GM18520 (cell line): ENCODE results near the gene MYO1C.
"Not testable (repeated sequence)": the region's sequence is repeated elsewhere in the genome, so short reads cannot be mapped to it uniquely, and the experiment has no call there.

Experiments used
- ATAC-seq: cut with Tn5 transposase; IDR thresholded peaks from one replicate; pipeline ENCODE4 v1.9.1; 2021; ENCODE audit not compliant: unreplicated experiment

The MYO1C gene

GRCh38 chr17:1434150-1434549, 58.3 kb downstream of the MYO1C start:
- no peak for ATAC-seq

- peak; percentile 48 for ATAC-seq
Observed at GRCh38 chr17:1431631-1432104, 60.8 kb downstream of the MYO1C start.

GRCh38 chr17:1423456-1424135, 68.9 kb downstream of the MYO1C start:
- no peak for ATAC-seq

DNA sequence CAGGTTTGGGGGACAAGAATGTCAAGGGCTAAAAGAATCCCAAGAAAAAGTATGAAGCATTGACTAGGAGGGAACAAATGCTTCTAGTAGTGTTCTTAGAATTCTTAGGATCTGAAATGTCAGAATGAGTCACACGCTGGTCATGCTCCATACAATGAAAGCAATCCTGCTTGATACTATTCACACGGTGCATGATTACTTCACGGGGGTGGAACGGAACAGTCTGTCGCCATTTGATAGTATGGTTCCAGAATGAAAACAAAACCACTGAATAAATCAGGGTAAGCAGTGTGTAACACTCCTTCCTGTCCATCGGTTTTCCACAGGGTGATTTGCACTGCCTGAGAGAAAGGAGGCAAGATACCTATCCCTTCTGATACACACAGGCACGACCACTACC, 69.6 kb downstream of the MYO1C start:
- no peak for ATAC-seq

DNA sequence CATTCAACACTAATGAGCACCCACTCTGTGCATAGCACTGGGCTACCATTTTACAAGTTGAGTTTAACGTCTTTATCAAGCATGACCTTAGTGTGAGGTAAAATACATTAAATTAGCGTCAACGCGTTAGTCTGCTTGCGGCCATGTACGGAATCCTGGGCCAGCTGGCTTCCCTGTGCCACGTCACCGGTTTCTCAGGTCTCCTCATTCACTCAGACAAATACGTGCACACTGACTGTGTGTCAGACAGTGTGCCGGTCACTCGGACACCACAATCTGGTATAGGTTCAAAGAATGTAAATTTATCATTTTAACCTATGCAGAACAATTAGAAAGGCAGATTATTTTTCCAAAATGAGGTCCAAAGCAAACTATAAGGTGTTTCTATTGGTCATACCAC, 71.0 kb downstream of the MYO1C start:
- no peak for ATAC-seq

DNA sequence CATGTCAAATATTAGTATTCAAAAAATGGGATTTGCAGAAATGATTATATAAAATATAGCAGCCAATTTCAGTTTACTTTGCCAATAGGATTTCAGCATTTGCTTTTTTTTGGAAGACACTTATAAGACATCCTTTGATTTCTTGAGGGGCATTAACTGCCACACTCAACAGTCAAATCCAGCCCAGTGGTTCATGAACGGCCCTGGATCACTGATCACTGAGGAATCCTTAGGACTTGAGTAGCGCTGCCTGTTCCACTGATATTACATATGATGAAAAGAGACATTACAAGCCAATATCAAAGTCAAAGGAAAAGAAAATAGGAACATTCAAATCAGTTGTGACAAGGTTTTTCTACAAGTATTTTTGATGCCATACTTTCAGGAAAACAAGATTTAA, 71.5 kb downstream of the MYO1C start:
- no peak for ATAC-seq

- ATAC-seq, result no peak
Observed at GRCh38 chr17:1420163-1420562, 72.3 kb downstream of the MYO1C start.

- not testable (repeated sequence) for ATAC-seq
Observed at GRCh38 chr17:1418476-1418875, 74.0 kb downstream of the MYO1C start.

- no peak for ATAC-seq
Observed at GRCh38 chr17:1416414-1416813, 76.1 kb downstream of the MYO1C start.

DNA sequence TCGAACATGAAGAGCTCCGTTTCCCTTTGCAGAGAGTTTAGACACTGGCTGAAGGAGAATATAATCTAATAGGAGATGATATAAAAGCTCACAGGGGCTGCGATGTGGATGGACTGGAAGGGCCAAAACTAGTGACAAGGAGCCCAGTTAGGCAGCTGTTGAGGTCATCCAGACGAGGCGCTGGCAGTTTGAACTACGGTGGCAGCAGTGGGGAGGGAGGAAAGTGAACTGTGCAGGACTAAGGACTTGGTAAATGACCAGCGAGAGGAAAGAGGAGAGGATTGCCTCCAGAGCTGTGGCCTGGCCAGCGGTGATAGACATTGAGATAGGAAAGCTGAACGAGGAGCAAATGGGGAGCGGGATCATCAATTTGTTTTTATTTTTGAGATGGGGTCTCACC, 77.9 kb downstream of the MYO1C start:
- ATAC-seq, result no peak
